Tibial nerve (tissue), 4 donors: ENCODE results near the gene KIF1A. TPM values are rescaled to one million over a fixed set of nuclear protein-coding genes. Genes with fewer than 3 reads are reported as not detected.

Experiments
- DNase-seq, 2 donors: peaks; one replicate each; pipeline ENCODE4 v3.0.0-alpha.2; 2019; ENCODE audit warnings: low spot score in 2 of 2
- H3K27ac ChIP-seq, 4 donors: fragments of 200-600 bp; sonication (generic) in 3 of 4; one replicate each; pipeline ENCODE4 v1.5.1; 2017 to 2019; ENCODE audit warnings: mild to moderate bottlenecking in 1 of 4
- H3K27me3 ChIP-seq, 2 donors: fragments of 200-600 bp; sonication (generic) in 1 of 2; one replicate each; pipeline versions ENCODE4 v1.5.1 to v1.6.0; 2017 to 2019
- H3K36me3 ChIP-seq, 3 donors: fragments of 200-600 bp; sonication (generic); one replicate each; pipeline ENCODE4 v1.5.1; 2018 to 2019
- H3K4me1 ChIP-seq, 4 donors: fragments of 200-600 bp; sonication (generic) in 3 of 4; one replicate each; pipeline ENCODE4 v1.5.1; 2017 to 2019
- H3K4me3 ChIP-seq, 4 donors: fragments of 200-600 bp; sonication (generic) in 3 of 4; one replicate each; pipeline ENCODE4 v1.5.1; 2017 to 2019; ENCODE audit warnings: mild to moderate bottlenecking in 1 of 4, moderate library complexity in 1 of 4
- H3K9me3 ChIP-seq, 4 donors: fragments of 200-600 bp; sonication (generic) in 3 of 4; one replicate each; pipeline ENCODE4 v1.5.1; 2017 to 2019
- EP300 ChIP-seq, 2 donors: sonication (generic); formaldehyde crosslinking; IDR thresholded peaks; one replicate each; pipeline ENCODE4 v1.6.1; 2017; ENCODE audit warnings: antibody characterized with exemption in 2 of 2, mild to moderate bottlenecking in 1 of 2
- POLR2A ChIP-seq, 2 donors: fragments of 450-650 bp; IDR thresholded peaks; one replicate each; pipeline ENCODE4 v1.6.1; 2017; ENCODE audit warnings: antibody characterized with exemption in 2 of 2, mild to moderate bottlenecking in 2 of 2, moderate library complexity in 2 of 2
- WGBS, 2 donors: methylation state at CpG; one replicate each; pipeline ENCODE4 v1.1.5; 2018; 5-methylcytosine and 5-hydroxymethylcytosine counted together
- total RNA-seq, 4 donors: library from RNA; depleted of rRNA; stranded (reverse); fragments of >200 nt; gene quantifications; one replicate each; pipeline ENCODE4 v1.1.0, GENCODE V29; 2016
- TF ChIP-seq, protein P1 (sequence below), 5 experiments: fragments of 200-600 bp in 3 of 5; fragments of 450-650 bp in 2 of 5; sonication (generic) in 3 of 5; IDR thresholded peaks; one replicate each; pipeline ENCODE4 v1.5.1; 2016 to 2019; ENCODE audit warnings: antibody characterized with exemption in 5 of 5, mild to moderate bottlenecking in 3 of 5, moderate library complexity in 2 of 5

KIF1A gene
- total RNA-seq, 4 donors from 2014 or later = 31.9 to 82.2 (median 45.3) TPM

DNA sequence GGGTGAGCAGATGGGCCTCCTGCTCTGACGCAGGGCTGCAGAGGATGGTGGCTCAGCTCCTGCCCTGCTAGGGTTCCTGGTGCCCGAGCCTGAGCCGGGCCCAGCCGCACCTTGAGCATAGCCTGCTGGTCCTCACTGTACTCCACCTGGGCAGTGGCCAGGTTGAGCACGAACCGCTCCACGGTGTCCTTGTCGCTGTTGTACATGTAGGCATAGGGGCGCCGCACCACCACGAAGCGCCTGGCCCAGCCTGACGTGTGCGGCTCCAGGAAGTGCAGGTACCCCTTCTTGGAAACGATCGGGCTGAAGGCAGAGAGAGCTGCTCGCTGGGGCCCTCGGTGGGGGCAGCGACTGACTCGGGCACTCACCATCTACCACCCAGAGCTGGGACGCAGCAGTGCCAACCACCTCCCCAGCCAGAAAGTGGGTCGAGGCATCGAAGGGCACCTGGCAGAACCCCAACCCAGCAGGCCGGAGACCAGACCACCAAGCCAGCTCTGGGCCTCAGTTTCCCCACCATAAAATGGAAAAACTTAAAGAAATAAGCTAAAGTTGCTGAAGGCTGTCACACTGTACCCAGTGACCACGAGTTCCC is 101.0 kb downstream of the KIF1A start:
- 90 to 92% methylated on average over 14 to 21 of the region's 25 CpGs for WGBS, 2 donors
- no peak for TF ChIP-seq EP300 (IDR thresholded peaks at IDR 0.05)
- TF ChIP-seq, protein P1, sequence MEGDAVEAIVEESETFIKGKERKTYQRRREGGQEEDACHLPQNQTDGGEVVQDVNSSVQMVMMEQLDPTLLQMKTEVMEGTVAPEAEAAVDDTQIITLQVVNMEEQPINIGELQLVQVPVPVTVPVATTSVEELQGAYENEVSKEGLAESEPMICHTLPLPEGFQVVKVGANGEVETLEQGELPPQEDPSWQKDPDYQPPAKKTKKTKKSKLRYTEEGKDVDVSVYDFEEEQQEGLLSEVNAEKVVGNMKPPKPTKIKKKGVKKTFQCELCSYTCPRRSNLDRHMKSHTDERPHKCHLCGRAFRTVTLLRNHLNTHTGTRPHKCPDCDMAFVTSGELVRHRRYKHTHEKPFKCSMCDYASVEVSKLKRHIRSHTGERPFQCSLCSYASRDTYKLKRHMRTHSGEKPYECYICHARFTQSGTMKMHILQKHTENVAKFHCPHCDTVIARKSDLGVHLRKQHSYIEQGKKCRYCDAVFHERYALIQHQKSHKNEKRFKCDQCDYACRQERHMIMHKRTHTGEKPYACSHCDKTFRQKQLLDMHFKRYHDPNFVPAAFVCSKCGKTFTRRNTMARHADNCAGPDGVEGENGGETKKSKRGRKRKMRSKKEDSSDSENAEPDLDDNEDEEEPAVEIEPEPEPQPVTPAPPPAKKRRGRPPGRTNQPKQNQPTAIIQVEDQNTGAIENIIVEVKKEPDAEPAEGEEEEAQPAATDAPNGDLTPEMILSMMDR (IDR thresholded peaks at IDR 0.05) = no peak
- no peak for TF ChIP-seq POLR2A (IDR thresholded peaks at IDR 0.05)
- no peak for DNase-seq

GRCh38 chr2:240717681-240718581 is 102.1 kb downstream of the KIF1A start:
- 81 to 89% methylated on average over 14 to 27 of the region's 31 CpGs for WGBS, 2 donors
- no peak overlapping the region for H3K27ac ChIP-seq
- no peaks in the 10 kb centered on the region for H3K9me3 ChIP-seq
- H3K4me1 ChIP-seq = no peaks in the 10 kb centered on the region
- no peak overlapping the region for H3K4me3 ChIP-seq
- DNase-seq = no peak
- H3K27me3 ChIP-seq = no peaks in the 10 kb centered on the region
- peaks cover 0 to 39% (median 0%) of the 10 kb centered on the region in 3 donors for H3K36me3 ChIP-seq
- no peak for TF ChIP-seq POLR2A (IDR thresholded peaks at IDR 0.05)
- no peak for TF ChIP-seq EP300 (IDR thresholded peaks at IDR 0.05)
- TF ChIP-seq, protein P1 (IDR thresholded peaks at IDR 0.05) = no peak

More for the DNA sequence above, 101.0 kb downstream of the KIF1A start:
- Histone ChIP-seq H3K9me3 (no peaks in the 10 kb centered on the region), H3K27ac (no peak overlapping the region), H3K27me3 (no peaks in the 10 kb centered on the region), H3K4me3 (no peak overlapping the region), H3K36me3 (peaks cover 0 to 49% (median 0%) of the 10 kb centered on the region in 3 donors), H3K4me1 (no peaks in the 10 kb centered on the region)

DNA sequence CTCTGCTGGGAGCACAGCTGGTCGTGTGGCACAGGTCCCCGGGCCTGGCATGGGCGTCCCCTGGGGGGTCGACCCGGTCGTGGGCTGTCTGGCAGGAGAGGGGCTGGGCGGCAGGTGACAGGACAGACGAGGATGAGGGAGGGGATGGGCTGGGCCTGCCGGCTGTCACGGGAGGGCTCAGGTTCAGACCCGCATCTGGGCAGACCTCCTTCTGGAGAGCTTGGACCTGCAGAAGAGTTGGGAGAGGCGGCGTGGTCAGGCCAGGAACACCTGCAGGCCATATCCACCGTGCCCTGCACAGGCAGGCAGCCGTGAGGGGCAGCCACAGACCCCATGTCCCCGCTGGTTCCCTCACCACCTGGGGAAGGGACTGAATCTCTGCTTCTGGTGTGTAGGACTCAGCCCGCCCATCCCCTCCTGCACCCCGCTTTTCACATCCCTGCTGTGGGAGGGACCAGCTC is 102.8 kb downstream of the KIF1A start:
- no peak for DNase-seq
- TF ChIP-seq POLR2A (IDR thresholded peaks at IDR 0.05) (no peak), EP300 (IDR thresholded peaks at IDR 0.05) (no peak)
- TF ChIP-seq, protein P1 (IDR thresholded peaks at IDR 0.05) = no peak

GRCh38 chr2:240716130-240716798 is 103.8 kb downstream of the KIF1A start:
- peaks cover 0 to 27% (median 0%) of the 10 kb centered on the region in 3 donors for H3K36me3 ChIP-seq
- H3K27ac ChIP-seq = no peak overlapping the region
- 91 to 92% methylated on average over 21 to 23 of the region's 23 CpGs for WGBS, 2 donors
- TF ChIP-seq EP300 (IDR thresholded peaks at IDR 0.05) (no peak), POLR2A (IDR thresholded peaks at IDR 0.05) (no peak)
- TF ChIP-seq, protein P1 (IDR thresholded peaks at IDR 0.05) = no peak
- H3K4me1 ChIP-seq = no peaks in the 10 kb centered on the region
- no peak for DNase-seq
- H3K4me3 ChIP-seq = no peak overlapping the region
- no peaks in the 10 kb centered on the region for H3K27me3 ChIP-seq
- no peaks in the 10 kb centered on the region for H3K9me3 ChIP-seq

More for the DNA sequence above, 102.8 kb downstream of the KIF1A start:
- no peaks in the 10 kb centered on the region for H3K9me3 ChIP-seq
- H3K4me1 ChIP-seq = no peaks in the 10 kb centered on the region
- no peak overlapping the region for H3K4me3 ChIP-seq
- H3K27me3 ChIP-seq = no peaks in the 10 kb centered on the region
- peaks cover 0 to 32% (median 0%) of the 10 kb centered on the region in 3 donors for H3K36me3 ChIP-seq
- H3K27ac ChIP-seq = no peak overlapping the region
- 84 to 89% methylated on average over 17 of the region's 18 CpGs for WGBS, 2 donors
